GM19467 (cell line): ENCODE data around the gene KCTD1.
"Not testable (repeated sequence)": the region's sequence is repeated elsewhere in the genome, so short reads cannot be mapped to it uniquely, and the experiment has no call there.

ENCODE experiments used
- ATAC-seq: cut with Tn5 transposase; IDR thresholded peaks from one replicate; pipeline ENCODE4 v1.9.1; 2021; ENCODE audit warnings: mild to moderate bottlenecking, moderate library complexity; ENCODE audit not compliant: unreplicated experiment

The KCTD1 gene

DNA sequence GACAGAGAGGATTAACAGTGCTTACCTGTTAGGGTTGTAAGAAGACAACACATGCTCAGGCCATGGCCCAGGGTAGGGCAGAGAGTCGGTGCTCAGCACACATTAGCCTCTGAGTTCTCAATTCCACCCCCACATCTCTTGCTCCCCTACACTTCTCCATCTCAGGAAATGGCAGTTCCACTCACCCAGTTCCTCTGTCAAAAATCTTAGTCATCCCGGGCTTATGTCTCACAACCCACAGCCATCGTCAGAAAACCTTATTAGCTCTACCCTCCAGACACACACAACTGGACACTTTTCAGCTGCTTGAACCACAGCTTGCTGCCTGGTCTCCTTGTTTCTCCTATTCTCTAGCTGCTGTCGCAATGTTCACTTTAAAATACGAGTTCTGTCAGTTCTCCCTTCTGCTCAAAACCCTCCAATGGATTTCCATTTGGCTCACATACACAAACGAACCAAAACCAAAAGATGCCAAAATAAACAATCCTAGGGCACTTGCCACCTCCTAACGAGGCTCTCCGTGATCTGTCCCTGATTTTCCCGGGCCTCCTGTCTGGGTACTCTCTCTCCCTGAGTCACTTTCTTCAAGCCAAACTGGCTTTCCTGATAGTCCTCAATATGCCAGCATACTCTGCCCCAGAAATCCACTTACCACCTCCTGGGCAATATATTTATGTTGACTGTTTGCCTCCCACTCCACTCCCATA lies 89.7 kb downstream of the KCTD1 start:
- ATAC-seq, result peak; percentile 49

DNA sequence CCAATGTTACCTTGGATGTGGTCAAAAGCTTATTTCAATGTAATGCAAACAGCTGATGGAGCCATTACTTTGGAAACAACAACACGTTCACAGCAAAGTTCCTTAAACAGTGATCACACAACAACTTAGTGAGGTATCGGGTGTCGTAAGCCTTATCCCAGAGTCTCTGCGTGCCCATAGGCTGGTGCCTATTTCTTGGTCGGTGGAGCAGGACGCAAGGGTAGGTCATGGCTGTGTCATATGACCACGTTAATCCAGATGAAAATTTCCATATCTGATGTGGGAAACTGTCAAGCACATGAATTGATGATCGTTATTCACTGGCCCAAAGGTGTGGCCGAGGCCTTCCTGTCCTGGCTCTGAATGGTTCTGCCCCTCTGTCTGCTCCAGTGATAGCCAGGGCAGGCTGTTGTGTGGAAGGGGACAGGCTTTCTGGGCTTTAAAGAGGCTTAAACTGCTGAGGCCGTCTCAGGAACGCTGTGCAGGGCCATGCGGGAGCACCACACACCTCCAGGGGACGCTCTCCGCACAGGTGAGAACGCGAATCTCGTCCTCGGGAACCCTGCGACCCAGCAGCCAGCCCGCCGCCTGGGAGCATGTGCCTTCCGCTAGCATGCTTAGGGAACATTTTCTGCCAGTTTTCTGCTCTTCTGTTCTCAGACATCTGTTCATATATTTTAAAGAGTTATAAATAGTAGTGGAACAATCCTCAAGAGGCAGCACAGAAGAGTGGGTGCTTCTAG lies 90.6 kb downstream of the KCTD1 start:
- no peak for ATAC-seq

DNA sequence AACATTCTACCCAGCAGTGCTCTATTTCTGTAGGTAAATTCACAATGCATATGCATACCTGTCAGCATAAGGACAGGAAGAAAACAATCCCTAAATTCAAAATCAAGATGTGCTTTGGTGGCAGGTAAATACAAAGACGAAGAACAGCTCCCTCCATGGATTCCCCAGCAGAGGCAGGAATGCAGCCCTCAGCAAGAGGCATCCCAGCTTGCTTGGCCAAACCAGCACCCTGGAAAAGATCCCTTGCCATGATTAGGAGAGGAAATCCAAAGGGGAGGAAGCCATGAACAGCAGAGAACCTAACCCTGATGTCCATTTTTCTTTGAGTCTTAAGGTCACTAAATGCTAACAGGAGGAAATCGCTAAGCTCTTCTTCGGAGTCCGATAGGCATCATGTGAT lies 91.2 kb downstream of the KCTD1 start:
- ATAC-seq, result no peak

GRCh38 chr18:26456070-26456491 lies 92.3 kb downstream of the KCTD1 start:
- no peak for ATAC-seq

GRCh38 chr18:26455639-26456038 lies 92.7 kb downstream of the KCTD1 start:
- no peak for ATAC-seq

DNA sequence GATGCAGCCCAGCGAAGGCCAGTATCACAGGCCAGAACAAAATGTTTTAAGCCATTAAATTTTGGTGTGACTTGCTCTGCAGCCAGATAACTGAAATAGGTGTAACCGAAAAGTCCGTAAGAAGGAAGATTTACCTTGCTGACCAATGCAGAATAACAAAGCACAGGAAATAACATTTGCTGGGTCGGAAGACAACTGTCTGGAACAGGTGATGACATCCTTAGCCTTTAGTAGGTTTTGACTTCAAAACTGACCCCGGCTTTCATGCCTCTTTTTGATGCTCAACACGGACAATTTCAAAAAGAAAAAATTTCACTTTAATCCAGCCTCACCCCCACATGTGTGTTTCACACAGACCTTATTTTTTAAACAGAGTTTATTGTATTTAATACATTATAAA lies 93.7 kb downstream of the KCTD1 start:
- ATAC-seq, result no peak

DNA sequence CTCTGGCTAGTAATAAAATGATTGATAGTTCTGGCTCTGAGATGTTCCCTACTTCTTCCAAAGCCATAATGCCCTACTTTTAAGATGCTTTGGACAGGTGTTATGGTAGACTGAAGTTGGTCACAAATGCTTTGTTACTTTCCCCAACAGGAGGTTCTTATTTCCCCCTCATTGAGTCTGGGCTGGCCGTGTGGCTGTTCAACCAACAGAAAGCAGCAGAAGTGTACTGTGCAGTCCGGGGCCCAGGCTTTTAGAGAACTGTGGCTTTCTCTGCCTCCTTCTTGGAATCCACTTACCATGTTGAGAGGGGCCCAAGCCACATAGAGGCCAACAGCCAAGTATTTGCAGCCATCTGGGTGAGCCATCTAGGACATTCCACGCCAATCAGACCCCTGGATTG lies 94.2 kb downstream of the KCTD1 start:
- ATAC-seq, result no peak

DNA sequence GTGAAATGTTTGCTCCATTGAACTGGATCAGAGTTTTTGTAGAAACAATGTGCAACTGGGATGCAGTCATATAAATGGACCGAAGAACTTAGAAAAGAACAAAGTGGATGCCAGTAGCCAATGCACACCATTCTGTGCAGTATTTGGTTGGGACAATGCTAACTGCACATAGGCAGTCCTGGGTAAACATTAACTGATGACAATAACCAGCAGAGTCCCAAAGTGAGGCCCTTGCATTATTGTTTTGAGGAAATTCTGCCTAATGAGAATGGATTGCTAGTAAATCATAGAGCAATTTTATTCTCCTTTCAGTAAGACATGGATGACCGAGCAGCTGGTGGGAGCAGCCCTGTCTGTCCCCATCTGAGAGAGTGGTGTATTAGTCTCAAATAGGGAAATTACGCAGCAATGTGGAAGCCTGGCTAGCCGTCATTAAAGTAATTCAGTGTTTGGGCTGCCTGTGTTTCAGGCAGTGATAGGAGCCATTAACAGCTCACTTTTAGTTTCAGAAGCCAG lies 94.9 kb downstream of the KCTD1 start:
- no peak for ATAC-seq

- ATAC-seq, result no peak
Measured at GRCh38 chr18:26450989-26451682, 97.2 kb downstream of the KCTD1 start.

- ATAC-seq, result peak; percentile 39
Measured at GRCh38 chr18:26448714-26449159, 99.6 kb downstream of the KCTD1 start.

GRCh38 chr18:26443853-26444252 lies 104.5 kb downstream of the KCTD1 start:
- ATAC-seq, result no peak

DNA sequence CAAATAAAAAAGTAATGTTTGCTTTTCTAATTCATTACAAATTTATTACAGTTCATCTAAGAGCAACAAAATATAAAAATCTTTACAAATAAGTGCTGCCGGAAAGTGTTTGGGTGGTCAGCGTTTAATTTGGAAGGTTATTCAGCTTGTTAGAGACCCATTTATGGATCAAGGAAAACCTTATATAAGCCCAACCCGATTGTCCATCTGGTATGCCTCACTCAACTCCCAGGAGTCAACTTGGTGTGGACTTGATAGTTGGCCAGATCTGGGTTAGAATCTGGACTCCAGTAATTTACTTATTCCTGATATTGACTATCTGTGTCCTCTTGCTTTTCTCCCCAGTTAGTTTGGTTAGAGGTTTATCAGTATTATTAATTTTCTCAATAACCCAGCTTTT lies 106.2 kb downstream of the KCTD1 start:
- ATAC-seq, result no peak

GRCh38 chr18:26440644-26441043 lies 107.7 kb downstream of the KCTD1 start:
- no peak for ATAC-seq

DNA sequence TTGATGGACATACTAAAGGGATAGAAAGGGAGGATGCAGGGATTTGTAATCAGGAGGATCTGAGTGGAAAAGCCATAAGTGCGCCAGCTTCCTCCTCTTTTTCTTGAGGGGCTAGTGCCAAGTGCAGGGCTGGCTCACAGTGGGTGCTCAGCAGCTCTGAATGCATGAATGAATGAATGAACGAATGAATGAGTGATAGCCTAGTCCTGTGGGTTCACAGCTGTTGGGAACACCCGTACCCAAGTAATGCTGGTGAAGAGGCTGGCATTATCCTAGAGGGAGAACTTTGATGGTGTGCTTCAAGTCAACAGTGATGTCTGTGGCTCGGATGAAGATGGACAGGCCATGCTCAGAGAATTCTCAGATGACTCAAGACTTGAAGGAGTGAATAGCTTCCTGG lies 108.8 kb downstream of the KCTD1 start:
- ATAC-seq, result no peak

GRCh38 chr18:26438980-26439379 lies 109.4 kb downstream of the KCTD1 start:
- ATAC-seq, result peak; percentile 97

GRCh38 chr18:26437634-26438033 lies 110.7 kb downstream of the KCTD1 start:
- not testable (repeated sequence) for ATAC-seq

DNA sequence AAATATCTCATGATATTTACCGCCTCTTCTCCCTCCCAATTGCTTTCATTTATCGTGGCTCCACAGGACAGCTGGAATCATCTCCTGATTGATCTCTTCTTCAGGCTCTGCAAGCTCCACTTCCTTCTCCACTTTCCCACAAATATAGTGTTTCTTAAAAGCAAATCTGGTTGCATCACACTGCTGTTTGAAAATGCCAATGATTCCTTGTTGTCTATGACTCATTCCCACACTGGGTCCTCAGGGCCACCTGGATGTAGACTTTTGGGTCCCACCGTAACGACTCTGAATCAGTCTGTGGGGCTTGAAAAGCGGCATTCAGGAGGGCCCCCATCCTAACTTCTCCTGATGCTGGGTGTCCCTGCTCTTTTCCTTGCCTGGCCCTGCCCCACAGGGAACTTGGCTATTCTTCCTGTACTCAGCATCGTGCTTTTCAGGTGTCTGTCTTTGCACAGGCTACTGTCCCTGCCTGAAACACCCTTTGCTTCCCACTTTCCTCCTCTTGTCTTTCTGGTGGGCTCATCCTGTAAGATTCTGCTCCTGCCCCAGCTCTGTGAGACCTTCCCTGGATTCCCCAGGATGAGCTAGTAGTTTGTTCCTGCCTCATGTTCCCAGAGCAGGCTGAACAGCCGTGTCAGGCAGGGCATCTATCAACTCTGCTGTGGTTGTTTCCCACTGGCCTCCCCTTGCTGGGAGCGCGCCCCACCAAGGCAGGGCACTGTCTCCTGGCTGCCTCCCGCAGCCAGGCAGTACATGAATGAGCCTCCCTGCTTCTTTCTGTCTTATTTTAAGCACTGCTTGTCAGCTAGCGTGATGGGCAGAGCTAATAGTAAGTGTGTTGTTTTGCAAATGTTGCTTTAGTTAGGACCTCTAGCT lies 111.9 kb downstream of the KCTD1 start:
- ATAC-seq, result no peak

DNA sequence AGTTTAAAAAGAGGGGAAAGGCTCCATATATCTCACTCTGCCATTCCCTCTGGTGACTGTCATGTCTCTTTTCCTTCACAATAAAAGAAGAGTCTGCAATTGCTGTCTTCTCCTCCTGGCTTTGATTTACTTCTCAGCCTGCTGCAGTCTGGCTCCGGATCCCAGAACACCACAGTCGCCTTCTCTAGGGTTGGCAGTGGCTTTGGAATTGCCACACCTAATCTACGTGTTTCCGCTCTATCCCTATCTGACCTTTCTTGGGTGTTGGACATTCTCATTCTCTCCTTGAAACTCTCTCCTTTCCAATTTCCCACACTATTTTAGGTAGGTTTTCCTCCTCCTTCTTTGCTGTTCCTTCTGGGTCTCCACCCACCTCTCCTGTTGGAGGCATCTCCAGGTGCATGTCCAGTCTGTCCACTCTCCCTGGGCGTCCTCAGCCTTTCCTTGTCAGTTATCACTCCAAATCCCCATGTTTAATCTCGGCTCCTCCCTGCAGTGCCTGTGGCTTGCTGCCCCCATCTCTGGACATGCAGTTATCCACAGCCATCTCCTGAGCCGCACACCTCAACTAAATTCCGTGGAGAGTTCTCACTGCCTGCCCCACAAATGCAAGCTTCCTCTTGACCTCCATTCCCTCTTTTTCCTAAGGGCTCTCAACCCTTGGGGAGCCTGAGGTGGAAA lies 112.8 kb downstream of the KCTD1 start:
- ATAC-seq, result no peak

DNA sequence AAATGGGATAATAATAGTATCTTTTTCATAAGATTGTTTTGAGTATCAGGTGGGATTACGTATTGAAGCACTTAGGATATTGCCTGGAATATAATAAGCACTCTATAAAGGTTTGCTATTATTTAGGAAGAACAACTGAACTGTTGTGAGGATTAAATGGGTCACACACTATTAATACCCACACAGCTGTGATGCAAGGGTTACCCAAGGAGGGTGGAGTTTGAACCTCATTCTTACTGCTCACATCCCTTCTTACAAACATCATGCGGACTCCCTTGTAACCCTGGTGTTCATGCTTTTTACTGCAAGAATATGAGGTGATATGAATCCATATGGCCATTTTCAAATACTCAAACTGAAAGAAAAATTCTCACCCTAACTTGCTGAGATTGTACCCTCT lies 113.5 kb downstream of the KCTD1 start:
- no peak for ATAC-seq
